ENCODE measurements around the gene ZNF836. TPM values are rescaled to one million over a fixed set of nuclear protein-coding genes. Genes with fewer than 3 reads are reported as not detected.

ZNF836 gene
- total RNA-seq, 1 experiment from 2014 or later: 4.3 TPM

GRCh38 chr19:52138278-52138982 is 33.0 kb downstream of the ZNF836 start:
- no TSS peak for BruUV-seq (replicated peaks)
- DNase-seq (ENCODE audit: unreplicated experiment): peak; percentile 35
- Mint-ChIP-seq H3K27me3 (ENCODE audit: insufficient read depth, unreplicated experiment) (no peaks in the 10 kb centered on the region), H3K36me3 (ENCODE audit: insufficient read depth, unreplicated experiment) (peaks cover 13% of the 10 kb centered on the region), H3K4me1 (ENCODE audit: insufficient read depth, unreplicated experiment) (peaks cover 11% of the 10 kb centered on the region), H3K4me3 (ENCODE audit: unreplicated experiment) (peak overlapping the region; percentile 95), H3K9me3 (ENCODE audit: unreplicated experiment) (peaks cover 15% of the 10 kb centered on the region), H3K27ac (ENCODE audit: low read depth, unreplicated experiment) (peak overlapping the region; percentile 82)
- ChIA-PET POLR2A (interaction anchor here (0.7 to 4.1 kb wide), 22 partner anchors 9 to 330 kb away, joined by 3 to 60 read pairs (median 6); partner anchors contain the start of genes PPP2R1A, ZNF432, ZNF614 and ZNF615), CTCF (interaction anchor here (0.6 to 2.7 kb wide), 19 partner anchors 8 to 321 kb away, joined by 3 to 23 read pairs (median 4); partner anchors contain the start of genes PPP2R1A, ZNF432 and ZNF836)
- intact Hi-C loops (cut with micrococcal nuclease): loop anchor here (5.0 kb wide), 1 partner anchor 609 kb away; no protein-coding TSS in a partner anchor
- TF ChIP-seq, protein P1, sequence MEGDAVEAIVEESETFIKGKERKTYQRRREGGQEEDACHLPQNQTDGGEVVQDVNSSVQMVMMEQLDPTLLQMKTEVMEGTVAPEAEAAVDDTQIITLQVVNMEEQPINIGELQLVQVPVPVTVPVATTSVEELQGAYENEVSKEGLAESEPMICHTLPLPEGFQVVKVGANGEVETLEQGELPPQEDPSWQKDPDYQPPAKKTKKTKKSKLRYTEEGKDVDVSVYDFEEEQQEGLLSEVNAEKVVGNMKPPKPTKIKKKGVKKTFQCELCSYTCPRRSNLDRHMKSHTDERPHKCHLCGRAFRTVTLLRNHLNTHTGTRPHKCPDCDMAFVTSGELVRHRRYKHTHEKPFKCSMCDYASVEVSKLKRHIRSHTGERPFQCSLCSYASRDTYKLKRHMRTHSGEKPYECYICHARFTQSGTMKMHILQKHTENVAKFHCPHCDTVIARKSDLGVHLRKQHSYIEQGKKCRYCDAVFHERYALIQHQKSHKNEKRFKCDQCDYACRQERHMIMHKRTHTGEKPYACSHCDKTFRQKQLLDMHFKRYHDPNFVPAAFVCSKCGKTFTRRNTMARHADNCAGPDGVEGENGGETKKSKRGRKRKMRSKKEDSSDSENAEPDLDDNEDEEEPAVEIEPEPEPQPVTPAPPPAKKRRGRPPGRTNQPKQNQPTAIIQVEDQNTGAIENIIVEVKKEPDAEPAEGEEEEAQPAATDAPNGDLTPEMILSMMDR (IDR thresholded peaks at IDR 0.05; ENCODE audit: unreplicated experiment): no peak

DNA sequence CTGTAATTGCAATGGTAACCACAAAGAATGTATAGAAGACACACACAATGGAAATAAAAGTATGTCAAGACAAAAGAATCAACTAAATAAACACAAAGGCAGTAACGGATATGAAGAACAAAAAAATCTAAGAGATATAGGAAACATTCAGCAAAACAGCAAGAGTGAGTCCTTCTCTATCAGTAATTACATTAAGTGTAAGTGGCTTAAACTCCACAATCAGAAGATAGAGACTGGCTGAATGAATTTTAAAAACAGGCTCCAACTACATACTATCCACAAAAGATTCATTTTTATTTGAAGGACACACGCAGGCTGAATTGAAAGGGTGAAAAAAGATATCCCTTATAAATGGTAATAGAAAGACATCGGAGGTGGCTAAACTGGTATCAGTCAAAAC is 51.1 kb downstream of the ZNF836 start:
- H3K4me3 Mint-ChIP-seq (ENCODE audit: unreplicated experiment): no peak overlapping the region
- BruUV-seq (replicated peaks): no TSS peak
- DNase-seq (ENCODE audit: unreplicated experiment): no peak
- peaks cover 85% of the 10 kb centered on the region for H3K36me3 Mint-ChIP-seq (ENCODE audit: insufficient read depth, unreplicated experiment)
- intact Hi-C loops (cut with micrococcal nuclease): no loop called here
- ChIA-PET CTCF (no interaction called here), POLR2A (no interaction called here)
- H3K27ac Mint-ChIP-seq (ENCODE audit: low read depth, unreplicated experiment): no peak overlapping the region
- H3K4me1 Mint-ChIP-seq (ENCODE audit: insufficient read depth, unreplicated experiment): no peaks in the 10 kb centered on the region
- no peaks in the 10 kb centered on the region for H3K27me3 Mint-ChIP-seq (ENCODE audit: insufficient read depth, unreplicated experiment)
- H3K9me3 Mint-ChIP-seq (ENCODE audit: unreplicated experiment): peaks cover 46% of the 10 kb centered on the region
- TF ChIP-seq, protein P1 (IDR thresholded peaks at IDR 0.05; ENCODE audit: unreplicated experiment): no peak

- no peak for DNase-seq (ENCODE audit: unreplicated experiment)
- Mint-ChIP-seq H3K9me3 (ENCODE audit: unreplicated experiment) (peaks cover 61% of the 10 kb centered on the region), H3K4me3 (ENCODE audit: unreplicated experiment) (no peak overlapping the region), H3K27me3 (ENCODE audit: insufficient read depth, unreplicated experiment) (no peaks in the 10 kb centered on the region), H3K27ac (ENCODE audit: low read depth, unreplicated experiment) (no peak overlapping the region), H3K36me3 (ENCODE audit: insufficient read depth, unreplicated experiment) (peaks cover 45% of the 10 kb centered on the region), H3K4me1 (ENCODE audit: insufficient read depth, unreplicated experiment) (no peaks in the 10 kb centered on the region)
- CTCF ChIA-PET: no interaction called here
- intact Hi-C loops (cut with micrococcal nuclease): no loop called here
- no TSS peak for BruUV-seq (replicated peaks)
- POLR2A ChIA-PET: no interaction called here
- TF ChIP-seq, protein P1 (IDR thresholded peaks at IDR 0.05; ENCODE audit: unreplicated experiment): no peak
Measured at GRCh38 chr19:52115526-52116053, 55.8 kb downstream of the ZNF836 start.

GRCh38 chr19:52114691-52115090 is 56.7 kb downstream of the ZNF836 start:
- Mint-ChIP-seq H3K4me3 (ENCODE audit: unreplicated experiment) (no peak overlapping the region), H3K27ac (ENCODE audit: low read depth, unreplicated experiment) (no peak overlapping the region), H3K36me3 (ENCODE audit: insufficient read depth, unreplicated experiment) (peaks cover 36% of the 10 kb centered on the region), H3K27me3 (ENCODE audit: insufficient read depth, unreplicated experiment) (no peaks in the 10 kb centered on the region), H3K4me1 (ENCODE audit: insufficient read depth, unreplicated experiment) (no peaks in the 10 kb centered on the region), H3K9me3 (ENCODE audit: unreplicated experiment) (peaks cover 56% of the 10 kb centered on the region)
- DNase-seq (ENCODE audit: unreplicated experiment): no peak
- ChIA-PET POLR2A (no interaction called here), CTCF (no interaction called here)
- TF ChIP-seq, protein P1 (IDR thresholded peaks at IDR 0.05; ENCODE audit: unreplicated experiment): no peak
- BruUV-seq (replicated peaks): no TSS peak
- intact Hi-C loops (cut with micrococcal nuclease): no loop called here

All from MCF 10A (cell line).